ENCODE data around the gene CYFIP2.

Gene CYFIP2

GRCh38 chr5:157303667-157304327 is 37.9 kb downstream of the CYFIP2 start:
- ChIA-PET CTCF (interaction anchor here (0.5 to 1.5 kb wide), 5 partner anchors 11 to 727 kb away, joined by 3 to 7 read pairs (median 3); no protein-coding TSS in a partner anchor), POLR2A (no interaction called here)
- no peak for TF ChIP-seq HDGF (IDR thresholded peaks at IDR 0.05; ENCODE audit: borderline replicate concordance)
- TF ChIP-seq ELF4 (IDR thresholded peaks at IDR 0.05): no peak
- TF ChIP-seq FOXM1 (IDR thresholded peaks at IDR 0.05; ENCODE audit: borderline replicate concordance): no peak
- TF ChIP-seq L3MBTL2 (conservative IDR thresholded peaks at IDR 0.05): no peak
- DNase-seq (ENCODE audit: extremely low spot score): peak; percentile 35

GRCh38 chr5:157306081-157306480 is 40.2 kb downstream of the CYFIP2 start:
- POLR2A ChIA-PET: no interaction called here
- CTCF ChIA-PET: no interaction called here
- TF ChIP-seq HDGF (IDR thresholded peaks at IDR 0.05; ENCODE audit: borderline replicate concordance) (no peak), L3MBTL2 (conservative IDR thresholded peaks at IDR 0.05) (no peak), FOXA1 (IDR thresholded peaks at IDR 0.05) (no peak), BHLHE40 (IDR thresholded peaks at IDR 0.05; ENCODE audit: borderline replicate concordance) (no peak), PKNOX1 (IDR thresholded peaks at IDR 0.05) (no peak), ZNF384 (IDR thresholded peaks at IDR 0.05) (no peak), SUZ12 (IDR thresholded peaks at IDR 0.05) (no peak)
- no peak for DNase-seq (ENCODE audit: extremely low spot score)

- CTCF ChIA-PET: no interaction called here
- POLR2A ChIA-PET: no interaction called here
- DNase-seq (ENCODE audit: extremely low spot score): no peak
- TF ChIP-seq FOXA1 (IDR thresholded peaks at IDR 0.05) (no peak), LEF1 (IDR thresholded peaks at IDR 0.05; ENCODE audit: borderline replicate concordance) (no peak), ARNT (IDR thresholded peaks at IDR 0.05) (no peak), SP1 (IDR thresholded peaks at IDR 0.05) (no peak), ELF4 (IDR thresholded peaks at IDR 0.05) (no peak)
These were observed 41.0 kb downstream of the CYFIP2 start for GRCh38 chr5:157306692-157307471.

GRCh38 chr5:157308836-157309465 is 43.0 kb downstream of the CYFIP2 start:
- DNase-seq (ENCODE audit: extremely low spot score): no peak
- CTCF ChIA-PET: no interaction called here
- POLR2A ChIA-PET: no interaction called here
- TF ChIP-seq FOXK2 (IDR thresholded peaks at IDR 0.05) (no peak), FOXM1 (IDR thresholded peaks at IDR 0.05; ENCODE audit: borderline replicate concordance) (no peak), L3MBTL2 (conservative IDR thresholded peaks at IDR 0.05) (no peak), BHLHE40 (IDR thresholded peaks at IDR 0.05; ENCODE audit: borderline replicate concordance) (no peak), LEF1 (IDR thresholded peaks at IDR 0.05; ENCODE audit: borderline replicate concordance) (no peak), SUZ12 (IDR thresholded peaks at IDR 0.05) (no peak), ZNF384 (IDR thresholded peaks at IDR 0.05) (no peak), ARNT (IDR thresholded peaks at IDR 0.05) (no peak), NFRKB (IDR thresholded peaks at IDR 0.05) (no peak), PKNOX1 (IDR thresholded peaks at IDR 0.05) (no peak), HDGF (IDR thresholded peaks at IDR 0.05; ENCODE audit: borderline replicate concordance) (no peak), FOXA1 (IDR thresholded peaks at IDR 0.05) (no peak), TARDBP (IDR thresholded peaks at IDR 0.05) (no peak), ELF4 (IDR thresholded peaks at IDR 0.05) (no peak)

GRCh38 chr5:157309796-157310195 is 43.9 kb downstream of the CYFIP2 start:
- DNase-seq (ENCODE audit: extremely low spot score): no peak
- CTCF ChIA-PET: no interaction called here
- POLR2A ChIA-PET: no interaction called here
- TF ChIP-seq TARDBP (IDR thresholded peaks at IDR 0.05): no peak
- no peak for TF ChIP-seq ELF4 (IDR thresholded peaks at IDR 0.05)
- TF ChIP-seq L3MBTL2 (conservative IDR thresholded peaks at IDR 0.05): no peak
- TF ChIP-seq FOXM1 (IDR thresholded peaks at IDR 0.05; ENCODE audit: borderline replicate concordance): no peak
- TF ChIP-seq SUZ12 (IDR thresholded peaks at IDR 0.05): no peak

GRCh38 chr5:157311595-157311994 is 45.7 kb downstream of the CYFIP2 start:
- no peak for DNase-seq (ENCODE audit: extremely low spot score)
- ChIA-PET POLR2A (no interaction called here), CTCF (no interaction called here)
- TF ChIP-seq FOXM1 (IDR thresholded peaks at IDR 0.05; ENCODE audit: borderline replicate concordance) (no peak), L3MBTL2 (conservative IDR thresholded peaks at IDR 0.05) (no peak), FOXK2 (IDR thresholded peaks at IDR 0.05) (no peak), TARDBP (IDR thresholded peaks at IDR 0.05) (no peak), NFRKB (IDR thresholded peaks at IDR 0.05) (no peak), ELF4 (IDR thresholded peaks at IDR 0.05) (no peak), LEF1 (IDR thresholded peaks at IDR 0.05; ENCODE audit: borderline replicate concordance) (no peak), PKNOX1 (IDR thresholded peaks at IDR 0.05) (no peak), FOXA1 (IDR thresholded peaks at IDR 0.05) (no peak), ARNT (IDR thresholded peaks at IDR 0.05) (no peak), SP1 (IDR thresholded peaks at IDR 0.05) (no peak), HDGF (IDR thresholded peaks at IDR 0.05; ENCODE audit: borderline replicate concordance) (no peak), SUZ12 (IDR thresholded peaks at IDR 0.05) (no peak), BHLHE40 (IDR thresholded peaks at IDR 0.05; ENCODE audit: borderline replicate concordance) (no peak), CTBP1 (IDR thresholded peaks at IDR 0.05; ENCODE audit: borderline replicate concordance) (no peak)

Data from HEK293T (cell line).